CD4-positive, alpha-beta T cell treated with Interleukin-6 at 100 ng/mL for 8 hours (primary cell): ENCODE measurements around the gene RERE.

Source experiments
- DNase-seq: peaks from one replicate; pipeline ENCODE4 v3.0.0-alpha.2; 2020; ENCODE audit warnings: mixed read lengths, low spot score

RERE gene

DNA sequence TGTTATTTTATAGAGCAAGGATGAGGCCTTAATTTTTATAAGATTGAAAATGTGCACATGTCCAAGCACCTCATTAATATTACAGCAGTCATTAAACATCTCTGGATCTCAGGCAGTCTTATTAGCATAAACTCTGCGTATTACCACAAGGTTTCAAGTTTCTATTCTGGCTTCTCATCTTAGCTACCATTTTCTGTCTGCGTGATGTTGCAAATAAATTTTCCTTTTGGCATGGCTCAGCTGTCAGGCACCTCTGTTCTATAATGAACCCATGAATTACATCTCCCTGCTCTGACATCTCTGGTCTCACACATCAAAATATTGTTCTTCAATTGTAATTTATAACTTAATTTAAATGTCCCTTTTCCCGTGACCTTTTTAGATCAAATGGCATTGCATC lies 343.1 kb downstream of the RERE start:
- DNase-seq, result no peak

DNA sequence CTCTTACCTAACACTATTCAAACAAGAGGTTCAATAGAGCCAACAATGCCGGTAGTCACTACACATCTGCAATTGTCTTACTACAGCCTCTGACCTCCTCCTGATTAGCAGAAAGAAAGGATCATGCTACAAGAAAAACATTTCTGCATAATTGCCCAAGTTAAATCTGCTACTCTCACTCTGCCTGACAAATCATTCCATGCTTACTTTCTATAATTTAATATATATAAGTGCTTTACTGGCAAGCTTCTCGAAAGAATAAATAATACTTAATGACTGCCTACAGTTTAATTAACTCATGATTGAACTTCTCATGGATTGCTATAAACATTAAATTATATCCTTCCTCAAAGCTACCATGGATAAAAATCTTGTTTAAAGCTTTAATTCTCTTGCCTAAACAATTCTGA lies 343.5 kb downstream of the RERE start:
- DNase-seq, result no peak

DNA sequence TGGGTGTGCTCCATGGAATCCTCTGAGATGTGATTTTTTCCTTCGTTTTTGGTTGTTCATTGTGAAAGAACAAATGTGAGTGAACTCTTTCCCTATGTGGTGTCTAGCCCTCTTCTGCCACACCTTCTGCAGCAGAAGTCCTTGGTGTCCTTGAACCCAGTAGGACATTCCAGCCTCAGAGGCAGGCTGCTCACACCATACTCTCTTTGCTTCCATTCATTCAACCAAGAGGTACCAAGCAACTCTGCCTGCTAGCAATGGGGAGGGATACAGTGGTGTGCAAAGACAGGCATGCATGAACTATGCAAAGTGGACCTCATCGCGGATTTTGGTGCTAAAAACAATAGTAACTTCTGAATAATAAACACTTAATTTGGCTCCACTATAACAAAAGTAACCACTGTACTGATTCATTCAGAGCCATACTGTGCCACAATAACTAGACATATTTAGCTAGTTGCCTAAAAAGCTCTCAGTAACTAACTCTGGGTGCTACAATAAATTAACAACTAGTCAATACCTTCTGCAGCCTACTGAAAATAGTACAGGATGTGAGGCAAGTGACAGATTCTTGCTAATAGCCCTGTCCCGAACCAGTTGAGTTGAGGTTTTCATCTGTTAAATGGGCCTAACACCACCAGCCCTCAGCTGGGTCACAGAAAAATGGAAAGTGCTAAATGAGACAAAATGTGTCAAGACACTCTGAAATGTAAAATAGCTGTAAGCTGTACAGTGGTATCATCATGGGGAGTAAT lies 344.1 kb downstream of the RERE start:
- DNase-seq, result no peak

DNA sequence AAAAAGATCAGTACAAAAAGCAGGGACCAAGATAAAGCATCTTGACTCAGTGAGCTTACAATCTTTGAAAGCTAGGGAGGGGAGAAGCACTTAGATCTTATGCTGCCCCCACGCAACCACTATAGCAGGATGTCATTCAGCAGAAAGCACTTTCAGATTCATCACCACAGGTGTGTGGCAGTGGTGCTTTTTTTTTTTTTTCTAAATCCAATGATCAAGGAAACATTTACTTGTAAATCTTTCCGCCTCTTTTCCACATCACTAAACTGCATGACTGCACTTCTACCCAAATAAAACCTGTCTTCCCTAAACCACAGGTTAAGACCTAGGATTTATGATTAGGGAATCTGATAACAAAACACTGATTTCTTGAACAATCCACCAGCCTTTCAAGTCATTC lies 344.8 kb downstream of the RERE start:
- DNase-seq, result peak; percentile 52

DNA sequence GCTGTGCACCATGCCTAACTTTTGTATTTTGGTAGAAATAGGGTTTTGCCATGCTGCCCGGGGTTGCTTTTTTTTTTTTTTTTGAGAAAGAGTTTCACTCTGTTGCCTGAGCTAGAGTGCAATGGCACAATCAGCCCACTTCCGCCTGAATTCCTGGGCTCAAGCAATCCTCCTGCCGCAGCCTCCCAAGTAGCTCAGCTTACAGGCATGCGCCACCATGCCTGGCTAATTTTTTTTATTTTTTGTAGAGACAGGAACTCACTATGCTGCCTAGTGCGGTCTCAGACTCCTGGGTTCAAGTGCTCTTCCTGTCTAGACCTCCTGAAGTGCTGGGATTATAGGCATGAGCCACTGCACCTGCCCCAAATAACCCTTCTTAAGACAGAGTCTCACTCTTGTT lies 346.0 kb downstream of the RERE start:
- no peak for DNase-seq

DNA sequence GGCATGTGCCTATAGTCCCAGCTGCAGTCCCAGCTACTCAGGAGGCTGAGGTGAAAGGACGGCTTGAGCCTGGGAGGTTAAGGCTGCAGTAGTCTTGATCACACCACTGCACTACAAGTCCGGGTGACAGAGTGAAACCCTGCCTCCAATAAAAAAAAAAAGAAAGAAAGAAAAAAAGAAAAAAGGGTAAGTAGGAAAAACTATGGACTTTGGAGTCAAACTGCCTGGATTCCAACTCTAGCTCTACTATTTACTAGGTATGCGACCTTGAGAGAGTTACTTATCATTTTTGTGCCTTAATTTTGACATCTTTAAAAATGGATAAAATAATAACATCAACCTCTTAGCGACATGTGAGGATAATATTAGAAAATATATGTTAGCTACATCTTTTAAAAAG lies 348.7 kb downstream of the RERE start:
- no peak for DNase-seq

DNA sequence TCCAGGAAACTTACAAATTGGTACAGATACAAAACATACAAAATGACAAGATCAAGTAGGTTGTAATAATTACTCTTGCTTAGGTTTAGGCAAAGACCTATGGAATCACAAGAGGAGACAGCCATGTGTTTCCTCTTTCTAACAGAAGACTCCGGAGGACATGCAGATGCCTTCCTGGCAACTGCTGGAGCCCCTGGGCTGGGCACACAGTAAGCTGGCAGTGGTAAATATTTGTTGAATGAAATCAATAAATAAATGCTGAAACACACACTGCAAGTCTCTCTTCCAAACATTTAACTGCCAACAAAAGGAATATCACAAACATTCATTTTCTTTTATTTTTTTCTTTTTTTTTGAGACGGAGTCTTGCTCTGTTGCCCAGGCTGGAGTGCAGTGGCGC lies 350.1 kb downstream of the RERE start:
- DNase-seq, result no peak

DNA sequence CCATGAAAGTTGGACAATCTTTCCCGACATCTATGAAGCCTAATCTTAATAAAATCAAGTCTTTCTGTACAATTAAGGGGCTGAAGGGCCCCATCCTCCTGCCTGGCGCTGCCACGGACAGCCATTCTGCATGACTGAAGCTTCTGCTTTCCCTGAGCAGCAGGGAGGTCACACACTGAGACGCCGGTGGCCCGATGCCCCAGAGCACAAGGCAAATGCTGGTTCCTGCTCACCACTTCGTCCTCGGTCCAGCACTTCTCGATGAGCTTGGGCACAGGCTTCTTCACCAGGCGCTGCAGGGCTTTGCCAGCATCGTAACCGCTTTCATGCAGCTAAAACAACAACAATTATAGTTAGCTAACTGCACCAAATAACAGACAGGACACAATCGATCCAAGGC lies 351.7 kb downstream of the RERE start:
- no peak for DNase-seq

DNA sequence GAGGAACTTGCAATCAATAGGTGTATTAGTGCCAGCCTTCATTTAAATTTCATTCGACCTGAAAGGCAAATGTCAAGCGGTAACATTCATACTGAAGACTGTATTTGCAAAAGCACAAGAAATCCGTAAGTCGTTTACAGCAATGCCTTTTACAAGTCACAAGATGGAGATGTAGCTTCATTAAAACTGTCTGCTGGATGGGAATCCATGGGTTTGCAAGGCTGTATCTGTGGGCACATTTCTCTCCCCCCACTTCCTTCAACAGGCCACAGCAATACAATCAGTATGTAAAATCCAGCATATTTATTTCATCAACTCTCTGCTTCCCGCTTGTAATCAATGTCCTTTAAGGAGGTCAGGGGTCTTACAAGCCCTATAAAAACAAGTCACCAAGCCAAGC lies 352.4 kb downstream of the RERE start:
- no peak for DNase-seq

DNA sequence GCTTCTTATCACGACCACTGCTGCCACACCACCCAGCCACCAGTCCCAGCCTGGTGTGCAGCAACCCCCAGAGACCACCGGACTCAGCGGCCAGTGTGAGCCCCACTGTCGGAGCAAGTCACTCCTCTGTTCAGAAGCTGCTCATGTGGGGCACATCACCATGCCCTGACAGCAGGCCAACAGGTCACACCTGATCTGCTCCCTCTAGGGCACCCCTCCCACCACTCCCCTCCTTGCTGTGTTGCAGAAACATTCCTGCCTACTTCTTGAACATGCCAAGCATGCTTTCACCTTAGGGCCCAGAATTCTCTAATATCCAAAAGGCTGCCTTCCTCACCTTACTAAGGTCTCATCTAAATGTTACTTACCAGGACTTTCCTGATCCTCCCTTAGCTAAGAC lies 353.1 kb downstream of the RERE start:
- no peak for DNase-seq

DNA sequence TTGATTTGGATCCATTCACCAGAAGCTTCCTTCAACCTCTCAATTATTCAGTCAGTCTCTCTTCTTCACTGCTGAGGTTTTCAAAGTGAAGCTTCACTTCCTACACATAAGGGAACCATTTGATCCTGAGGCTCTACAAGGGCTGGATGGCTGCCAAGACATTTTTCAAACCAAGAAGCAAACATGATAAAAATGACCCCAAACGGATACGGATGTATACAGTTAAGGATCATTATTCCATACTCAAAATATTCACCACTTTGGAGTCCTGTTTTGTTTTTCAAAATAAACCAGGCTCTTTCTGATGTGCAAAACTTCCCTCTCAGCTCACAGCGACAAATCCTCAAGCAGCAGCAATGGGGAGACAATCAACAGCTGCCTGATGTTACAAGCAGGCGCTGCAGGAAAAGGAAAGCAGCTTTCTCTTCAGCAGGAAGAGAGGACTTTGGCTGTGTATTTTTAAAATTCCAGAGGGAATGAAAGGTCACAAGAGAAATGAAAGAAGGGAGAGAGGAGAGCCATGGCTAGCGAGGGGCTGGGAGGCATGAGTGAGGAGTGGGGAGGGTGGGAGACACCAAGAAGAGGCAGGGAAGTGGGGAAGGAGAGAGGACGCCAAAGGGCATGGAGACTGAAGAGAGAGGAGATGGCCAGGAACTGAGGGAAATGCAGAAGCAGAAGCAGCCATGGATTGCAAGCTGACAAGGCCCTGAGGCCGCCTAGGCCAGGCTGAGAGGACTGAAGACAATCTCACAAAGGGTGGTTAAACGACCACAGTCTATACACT lies 354.1 kb downstream of the RERE start:
- DNase-seq, result peak; percentile 39

DNA sequence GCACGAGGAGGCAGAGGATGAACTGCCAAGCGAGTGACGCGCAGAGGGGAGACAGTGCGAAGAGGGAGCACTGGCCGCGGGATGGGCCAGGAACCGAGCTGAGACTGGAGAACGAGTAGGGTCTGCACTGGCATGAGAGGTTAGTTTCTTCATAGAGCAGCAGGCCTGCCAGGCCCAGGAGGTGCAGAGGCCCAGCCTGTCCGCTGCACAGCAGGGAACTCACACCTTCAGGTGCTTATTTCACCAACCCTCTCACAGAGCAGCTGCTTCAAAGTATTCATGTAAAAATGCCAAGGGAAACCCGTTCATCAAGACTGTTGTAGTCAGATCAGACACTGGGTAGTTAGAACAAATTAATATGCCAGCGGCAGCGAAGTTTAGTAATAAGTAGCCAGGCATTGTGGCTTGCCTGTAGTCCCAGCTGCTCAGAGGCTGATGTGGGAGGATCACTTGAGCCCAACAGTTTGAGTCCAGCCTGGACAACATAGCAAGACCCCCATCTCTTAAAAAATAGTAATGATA lies 355.0 kb downstream of the RERE start:
- DNase-seq, result no peak

DNA sequence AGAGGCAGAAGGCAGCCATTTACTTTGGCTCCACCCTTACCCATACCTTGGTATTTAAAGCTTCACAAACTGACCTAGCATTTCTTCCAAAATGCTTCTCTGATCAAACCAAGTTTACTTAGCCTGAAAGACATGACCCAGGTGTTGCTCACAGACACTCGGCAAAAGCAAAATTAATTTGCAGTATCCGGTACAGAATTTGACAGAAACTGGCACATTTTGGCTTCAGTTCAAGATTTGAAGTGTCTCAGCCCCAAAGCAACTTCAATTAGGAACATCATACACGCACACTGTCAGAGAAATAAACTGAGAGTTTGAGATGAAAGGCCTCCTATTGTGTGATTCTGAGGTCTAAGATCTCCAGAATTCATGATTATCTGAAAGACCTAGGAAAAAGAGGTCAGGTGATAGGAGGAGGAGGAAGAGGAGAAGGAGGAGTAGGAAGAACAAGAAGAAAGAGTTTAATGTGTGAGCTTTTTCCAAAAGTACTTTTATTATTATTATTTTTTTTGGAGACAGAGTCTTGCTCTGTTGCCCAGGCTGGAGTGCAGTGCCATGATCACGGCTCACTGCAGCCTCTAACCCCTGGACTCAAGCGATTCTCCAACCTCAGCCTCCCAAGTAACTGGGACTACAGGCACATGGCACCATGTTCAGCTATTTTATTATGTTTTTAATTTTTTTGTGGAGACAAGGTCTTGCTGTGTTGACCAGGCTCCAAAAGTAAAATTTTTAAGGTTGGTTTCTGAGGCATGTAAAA lies 355.9 kb downstream of the RERE start:
- DNase-seq, result peak; percentile 11

DNA sequence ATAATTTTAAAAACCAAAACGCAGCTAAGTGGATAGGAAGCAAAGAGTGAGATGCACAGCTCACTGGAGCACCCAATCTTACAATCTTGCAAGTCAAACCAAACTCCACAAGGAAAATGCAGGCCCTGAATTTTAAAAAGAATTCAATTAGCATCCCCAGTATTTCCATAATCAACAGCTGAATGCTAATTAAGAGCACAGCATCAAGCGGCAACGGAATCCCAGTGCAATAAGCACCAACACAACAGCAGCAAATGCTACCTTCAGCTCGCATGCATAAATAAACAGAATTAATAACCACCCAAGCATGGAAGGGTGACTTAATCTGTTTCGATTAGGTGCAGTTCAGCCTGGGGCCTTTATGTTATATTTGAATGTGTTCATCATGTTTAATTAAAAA lies 356.7 kb downstream of the RERE start:
- DNase-seq, result no peak

DNA sequence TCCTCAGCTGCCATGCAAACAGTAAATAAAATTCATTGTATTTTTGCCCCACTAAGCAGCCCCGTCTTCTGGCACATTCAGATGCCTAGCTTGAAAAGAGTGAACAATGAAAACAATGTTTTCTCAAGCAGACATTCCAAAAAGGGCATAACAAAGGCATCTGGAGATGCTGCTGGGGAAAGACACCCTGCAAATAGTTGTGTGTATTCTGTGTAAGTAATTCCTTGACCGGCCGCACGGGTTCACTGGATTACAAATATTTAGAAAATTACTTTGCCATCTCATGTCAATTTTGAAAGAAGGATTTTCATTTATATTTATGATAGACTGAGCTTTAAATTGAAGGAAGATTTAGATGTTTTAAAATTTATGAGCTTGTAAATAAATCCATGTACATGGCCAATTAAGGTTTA lies 357.3 kb downstream of the RERE start:
- no peak for DNase-seq

DNA sequence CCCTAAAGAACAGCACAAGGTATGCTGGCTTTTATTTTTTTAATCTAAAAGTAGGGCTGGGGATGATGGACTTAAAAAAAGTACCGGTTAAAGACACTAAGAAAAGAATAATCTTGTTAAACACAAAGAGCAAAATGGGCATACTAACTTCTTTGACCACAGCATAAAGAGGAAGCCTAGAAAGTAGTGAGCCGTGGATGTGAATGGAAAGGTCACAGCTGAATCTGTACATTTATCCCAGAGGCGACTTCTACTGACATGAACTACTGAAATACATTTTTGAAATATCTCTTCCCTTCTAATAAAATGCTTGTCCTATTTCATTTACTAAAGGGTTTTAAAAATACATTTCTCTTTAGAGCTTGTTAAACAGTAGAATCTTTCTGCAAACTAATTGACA lies 358.8 kb downstream of the RERE start:
- no peak for DNase-seq

DNA sequence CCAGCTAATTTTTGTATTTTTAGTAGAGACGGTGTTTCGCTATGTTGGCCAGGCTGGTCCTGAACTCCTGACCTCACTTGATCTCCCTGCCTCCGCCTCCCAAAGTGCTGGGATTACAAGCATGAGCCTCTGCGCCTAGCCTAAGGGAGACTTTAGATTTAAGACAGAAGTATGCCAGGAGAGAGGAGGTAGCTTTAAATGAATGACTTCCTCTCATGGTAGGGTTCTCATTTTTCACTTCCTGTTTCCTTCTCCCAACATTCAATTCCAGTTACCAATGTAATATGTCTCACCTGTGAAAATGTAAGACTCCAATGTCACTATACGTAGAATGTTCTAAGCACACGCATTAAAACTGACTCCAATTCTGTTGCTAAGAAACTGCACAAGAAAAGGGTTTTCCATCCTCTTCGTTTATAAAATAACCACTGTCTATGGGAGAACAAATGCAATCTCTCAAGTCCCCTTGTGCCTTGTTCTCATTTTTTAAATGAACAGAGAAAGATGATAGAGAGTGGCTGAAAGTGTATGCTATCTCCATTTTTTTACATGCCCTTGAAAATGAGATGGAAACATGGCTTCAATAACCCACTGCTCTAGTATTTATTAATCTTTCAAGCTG lies 359.6 kb downstream of the RERE start:
- no peak for DNase-seq

DNA sequence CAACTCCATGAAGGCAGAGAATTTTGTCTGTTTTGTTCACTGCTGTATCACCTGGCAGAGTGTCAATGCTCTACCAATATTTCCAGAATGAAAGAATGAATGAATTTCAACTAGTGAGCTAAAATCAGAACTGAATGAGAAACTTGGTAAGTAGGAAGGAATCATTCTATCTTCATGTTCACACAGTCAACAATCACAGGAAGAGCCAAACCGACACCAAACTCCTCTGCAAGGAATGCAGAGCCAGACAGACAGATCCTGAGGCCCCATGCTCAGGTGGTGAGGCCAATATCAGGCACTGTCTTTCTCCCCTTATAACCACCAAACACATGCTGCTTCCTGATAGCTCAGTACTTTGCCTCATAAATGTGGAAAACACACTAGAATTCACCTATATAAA lies 360.4 kb downstream of the RERE start:
- no peak for DNase-seq

DNA sequence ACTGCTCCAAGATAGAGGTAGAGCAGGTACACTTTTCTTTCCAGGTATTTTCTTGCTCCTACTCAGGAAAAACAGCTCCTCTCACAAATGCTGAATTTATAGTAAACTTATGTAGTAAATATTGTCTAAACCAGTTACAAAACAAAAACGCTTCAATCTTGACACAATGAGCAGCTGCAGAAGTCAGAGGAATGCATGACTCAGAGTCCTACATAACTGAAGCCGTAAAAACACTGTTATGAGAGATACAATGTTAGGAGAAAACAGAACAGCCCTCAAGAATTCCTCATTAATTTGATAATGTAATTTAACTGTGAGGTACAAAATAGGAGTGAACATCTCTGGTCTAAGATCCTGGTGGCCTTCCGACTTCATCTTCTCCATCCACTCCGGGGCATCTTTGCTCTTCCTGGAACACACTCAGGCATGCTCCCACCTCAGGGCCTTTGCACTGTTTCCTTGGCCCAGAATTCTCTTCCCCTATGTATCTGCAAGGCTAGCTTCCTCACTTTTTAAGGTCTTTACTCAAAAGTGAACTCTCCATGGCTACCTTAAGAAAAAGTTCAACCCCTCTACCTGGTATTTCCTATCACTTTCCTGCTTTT lies 361.0 kb downstream of the RERE start:
- DNase-seq, result no peak

DNA sequence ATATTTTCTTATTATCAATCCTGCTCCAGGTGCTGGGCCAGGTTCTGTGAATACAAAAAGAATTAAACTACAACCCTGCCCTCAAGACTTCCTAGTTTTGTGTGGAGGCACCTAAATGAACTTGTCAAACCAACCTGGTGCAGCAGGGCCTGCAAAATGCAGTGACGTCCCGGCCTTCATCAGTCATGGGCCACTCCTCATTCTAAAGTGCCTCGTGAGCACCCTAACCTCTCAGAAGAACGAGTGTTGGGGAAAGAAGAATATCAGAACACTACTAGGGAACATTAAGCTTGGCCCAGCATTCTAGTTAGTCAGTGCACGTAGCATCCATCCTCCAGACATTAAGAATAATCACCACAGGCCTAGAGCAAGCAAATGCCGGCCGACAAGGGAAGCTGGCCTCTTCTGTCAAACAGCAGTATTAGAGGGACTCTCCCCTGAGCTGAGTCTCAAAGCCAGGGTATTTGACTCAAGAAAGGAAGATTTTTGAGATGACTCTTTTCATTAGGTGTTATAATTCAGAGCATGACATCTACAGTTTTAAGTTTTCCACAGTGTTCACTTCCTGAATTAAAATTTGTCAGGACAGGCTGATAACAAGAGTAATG lies 361.6 kb downstream of the RERE start:
- DNase-seq, result no peak

DNA sequence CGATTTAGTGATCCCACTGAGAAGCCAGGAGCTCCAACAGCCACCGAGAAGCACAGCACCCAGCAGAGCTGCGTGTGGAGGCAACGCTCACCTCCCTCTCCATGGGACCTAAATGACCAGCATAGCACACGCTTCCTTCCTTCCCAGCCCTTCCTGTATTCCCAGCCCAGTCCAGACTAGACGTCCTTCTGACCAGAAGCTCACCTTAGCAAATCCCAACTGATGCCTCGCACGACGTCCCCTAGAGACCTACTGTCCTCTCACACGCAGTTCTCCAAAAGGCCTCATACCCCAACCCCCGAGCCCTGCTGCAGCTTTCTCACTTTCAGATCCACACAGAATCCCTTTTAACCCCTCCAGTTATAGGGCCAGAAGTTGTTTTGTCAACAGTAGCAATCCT lies 367.1 kb downstream of the RERE start:
- DNase-seq, result no peak
